ENCODE data around the gene PACS2. TPM values are rescaled to one million over a fixed set of nuclear protein-coding genes. Genes with fewer than 3 reads are reported as not detected.
"Not testable (repeated sequence)": the region's sequence is repeated elsewhere in the genome, so short reads cannot be mapped to it uniquely, and the experiment has no call there.

The PACS2 gene
- polyA plus RNA-seq, 4 donors: 35.4 to 45.8 (median 44.9) TPM

GRCh38 chr14:105283899-105284298 is 30.6 kb upstream of the PACS2 start:
- Histone ChIP-seq H3K27ac (ENCODE audit: low read depth in 1 of 3, low read length in 2 of 3) (no peak overlapping the region), H3K27me3 (ENCODE audit: control insufficient read depth in 3 of 3, insufficient read depth in 3 of 3, low read length in 3 of 3) (no peaks in the 10 kb centered on the region), H3K9me3 (ENCODE audit: control insufficient read depth in 2 of 2, insufficient read depth in 1 of 2, low read depth in 1 of 2, low read length in 1 of 2) (no peaks in the 10 kb centered on the region), H3K4me1 (ENCODE audit: control insufficient read depth in 3 of 3, insufficient read depth in 2 of 3, low read depth in 1 of 3, low read length in 2 of 3) (no peaks in the 10 kb centered on the region), H3K36me3 (ENCODE audit: control insufficient read depth in 3 of 3, insufficient read depth in 2 of 3, low read depth in 1 of 3, low read length in 3 of 3) (peaks cover 0 to 44% (median 2%) of the 10 kb centered on the region in 3 donors), H3K4me3 (ENCODE audit: low read depth in 1 of 3, low read length in 3 of 3) (no peak overlapping the region)
- no peak for DNase-seq
- WGBS, 3 donors: 67 to 86% (median 77%) methylated on average over 15 of the region's 15 CpGs
- no peak for FAIRE-seq

GRCh38 chr14:105285174-105285573 is 29.4 kb upstream of the PACS2 start:
- H3K9me3 ChIP-seq (ENCODE audit: control insufficient read depth in 2 of 2, insufficient read depth in 1 of 2, low read depth in 1 of 2, low read length in 1 of 2): no peaks in the 10 kb centered on the region
- no peak for FAIRE-seq
- DNase-seq: no peak
- peaks cover 0 to 38% (median 2%) of the 10 kb centered on the region in 3 donors for H3K36me3 ChIP-seq (ENCODE audit: control insufficient read depth in 3 of 3, insufficient read depth in 2 of 3, low read depth in 1 of 3, low read length in 3 of 3)
- no peak overlapping the region for H3K4me3 ChIP-seq (ENCODE audit: low read depth in 1 of 3, low read length in 3 of 3)
- 90 to 94% (median 94%) methylated on average over 8 of the region's 8 CpGs for WGBS, 3 donors
- no peak overlapping the region for H3K27ac ChIP-seq (ENCODE audit: low read depth in 1 of 3, low read length in 2 of 3)
- no peaks in the 10 kb centered on the region for H3K4me1 ChIP-seq (ENCODE audit: control insufficient read depth in 3 of 3, insufficient read depth in 2 of 3, low read depth in 1 of 3, low read length in 2 of 3)
- no peaks in the 10 kb centered on the region for H3K27me3 ChIP-seq (ENCODE audit: control insufficient read depth in 3 of 3, insufficient read depth in 3 of 3, low read length in 3 of 3)

GRCh38 chr14:105286759-105287144 is 27.8 kb upstream of the PACS2 start:
- DNase-seq (no peak), FAIRE-seq (no peak)
- WGBS, 3 donors: 91 to 96% (median 94%) methylated on average over 9 of the region's 9 CpGs
- peaks cover 0 to 29% (median 2%) of the 10 kb centered on the region in 3 donors for H3K36me3 ChIP-seq (ENCODE audit: control insufficient read depth in 3 of 3, insufficient read depth in 2 of 3, low read depth in 1 of 3, low read length in 3 of 3)
- H3K27ac ChIP-seq (ENCODE audit: low read depth in 1 of 3, low read length in 2 of 3): no peak overlapping the region
- H3K4me3 ChIP-seq (ENCODE audit: low read depth in 1 of 3, low read length in 3 of 3): no peak overlapping the region
- no peaks in the 10 kb centered on the region for H3K27me3 ChIP-seq (ENCODE audit: control insufficient read depth in 3 of 3, insufficient read depth in 3 of 3, low read length in 3 of 3)
- H3K4me1 ChIP-seq (ENCODE audit: control insufficient read depth in 3 of 3, insufficient read depth in 2 of 3, low read depth in 1 of 3, low read length in 2 of 3): peaks cover 0 to 4% (median 0%) of the 10 kb centered on the region in 3 donors
- H3K9me3 ChIP-seq (ENCODE audit: control insufficient read depth in 2 of 2, insufficient read depth in 1 of 2, low read depth in 1 of 2, low read length in 1 of 2): no peaks in the 10 kb centered on the region

- DNase-seq (no peak), FAIRE-seq (no peak)
- H3K27me3 ChIP-seq (ENCODE audit: control insufficient read depth in 3 of 3, insufficient read depth in 3 of 3, low read length in 3 of 3): no peaks in the 10 kb centered on the region
- H3K4me1 ChIP-seq (ENCODE audit: control insufficient read depth in 3 of 3, insufficient read depth in 2 of 3, low read depth in 1 of 3, low read length in 2 of 3): peaks cover 0 to 4% (median 0%) of the 10 kb centered on the region in 3 donors
- H3K36me3 ChIP-seq (ENCODE audit: control insufficient read depth in 3 of 3, insufficient read depth in 2 of 3, low read depth in 1 of 3, low read length in 3 of 3): peaks cover 0 to 24% (median 2%) of the 10 kb centered on the region in 3 donors
- no peaks in the 10 kb centered on the region for H3K9me3 ChIP-seq (ENCODE audit: control insufficient read depth in 2 of 2, insufficient read depth in 1 of 2, low read depth in 1 of 2, low read length in 1 of 2)
- WGBS, 3 donors: 66 to 87% (median 75%) methylated on average over 24 of the region's 24 CpGs
- no peak overlapping the region for H3K27ac ChIP-seq (ENCODE audit: low read depth in 1 of 3, low read length in 2 of 3)
- no peak overlapping the region for H3K4me3 ChIP-seq (ENCODE audit: low read depth in 1 of 3, low read length in 3 of 3)
These were observed 27.1 kb upstream of the PACS2 start for GRCh38 chr14:105287249-105288102.

GRCh38 chr14:105288936-105289335 is 25.6 kb upstream of the PACS2 start:
- peaks cover 0 to 22% (median 2%) of the 10 kb centered on the region in 3 donors for H3K36me3 ChIP-seq (ENCODE audit: control insufficient read depth in 3 of 3, insufficient read depth in 2 of 3, low read depth in 1 of 3, low read length in 3 of 3)
- H3K9me3 ChIP-seq (ENCODE audit: control insufficient read depth in 2 of 2, insufficient read depth in 1 of 2, low read depth in 1 of 2, low read length in 1 of 2); H3K4me3 ChIP-seq (ENCODE audit: low read depth in 1 of 3, low read length in 3 of 3); H3K27me3 ChIP-seq (ENCODE audit: control insufficient read depth in 3 of 3, insufficient read depth in 3 of 3, low read length in 3 of 3); FAIRE-seq; DNase-seq; H3K27ac ChIP-seq (ENCODE audit: low read depth in 1 of 3, low read length in 2 of 3); H3K4me1 ChIP-seq (ENCODE audit: control insufficient read depth in 3 of 3, insufficient read depth in 2 of 3, low read depth in 1 of 3, low read length in 2 of 3): not testable (repeated sequence)
- WGBS, 3 donors: 86 to 89% (median 87%) methylated on average over 6 of the region's 6 CpGs

GRCh38 chr14:105290621-105291346 is 23.8 kb upstream of the PACS2 start:
- FAIRE-seq (no peak), DNase-seq (no peak)
- no peak overlapping the region for H3K4me3 ChIP-seq (ENCODE audit: low read depth in 1 of 3, low read length in 3 of 3)
- H3K27me3 ChIP-seq (ENCODE audit: control insufficient read depth in 3 of 3, insufficient read depth in 3 of 3, low read length in 3 of 3): no peaks in the 10 kb centered on the region
- peaks cover 0 to 4% (median 0%) of the 10 kb centered on the region in 3 donors for H3K4me1 ChIP-seq (ENCODE audit: control insufficient read depth in 3 of 3, insufficient read depth in 2 of 3, low read depth in 1 of 3, low read length in 2 of 3)
- H3K36me3 ChIP-seq (ENCODE audit: control insufficient read depth in 3 of 3, insufficient read depth in 2 of 3, low read depth in 1 of 3, low read length in 3 of 3): peaks cover 0 to 13% (median 0%) of the 10 kb centered on the region in 3 donors
- no peaks in the 10 kb centered on the region for H3K9me3 ChIP-seq (ENCODE audit: control insufficient read depth in 2 of 2, insufficient read depth in 1 of 2, low read depth in 1 of 2, low read length in 1 of 2)
- WGBS, 3 donors: 76 to 81% (median 81%) methylated on average over 13 of the region's 13 CpGs
- H3K27ac ChIP-seq (ENCODE audit: low read depth in 1 of 3, low read length in 2 of 3): no peak overlapping the region

- Histone ChIP-seq H3K27me3 (ENCODE audit: control insufficient read depth in 3 of 3, insufficient read depth in 3 of 3, low read length in 3 of 3) (no peaks in the 10 kb centered on the region), H3K4me3 (ENCODE audit: low read depth in 1 of 3, low read length in 3 of 3) (no peak overlapping the region), H3K36me3 (ENCODE audit: control insufficient read depth in 3 of 3, insufficient read depth in 2 of 3, low read depth in 1 of 3, low read length in 3 of 3) (peaks cover 0 to 8% (median 0%) of the 10 kb centered on the region in 3 donors), H3K4me1 (ENCODE audit: control insufficient read depth in 3 of 3, insufficient read depth in 2 of 3, low read depth in 1 of 3, low read length in 2 of 3) (peaks cover 0 to 4% (median 0%) of the 10 kb centered on the region in 3 donors), H3K9me3 (ENCODE audit: control insufficient read depth in 2 of 2, insufficient read depth in 1 of 2, low read depth in 1 of 2, low read length in 1 of 2) (no peaks in the 10 kb centered on the region), H3K27ac (ENCODE audit: low read depth in 1 of 3, low read length in 2 of 3) (peak overlapping the region in 1 of 3 donors; percentile 17)
- DNase-seq (no peak), FAIRE-seq (no peak)
- 68 to 86% (median 69%) methylated on average over 26 of the region's 26 CpGs for WGBS, 3 donors
These were observed 21.5 kb upstream of the PACS2 start for GRCh38 chr14:105292826-105293711.

GRCh38 chr14:105294142-105294597 is 20.4 kb upstream of the PACS2 start:
- no peak overlapping the region for H3K4me3 ChIP-seq (ENCODE audit: low read depth in 1 of 3, low read length in 3 of 3)
- H3K27me3 ChIP-seq (ENCODE audit: control insufficient read depth in 3 of 3, insufficient read depth in 3 of 3, low read length in 3 of 3): no peaks in the 10 kb centered on the region
- H3K4me1 ChIP-seq (ENCODE audit: control insufficient read depth in 3 of 3, insufficient read depth in 2 of 3, low read depth in 1 of 3, low read length in 2 of 3): peaks cover 0 to 5% (median 0%) of the 10 kb centered on the region in 3 donors
- peak; percentile 35 to 40 for DNase-seq
- H3K36me3 ChIP-seq (ENCODE audit: control insufficient read depth in 3 of 3, insufficient read depth in 2 of 3, low read depth in 1 of 3, low read length in 3 of 3): peaks cover 0 to 8% (median 0%) of the 10 kb centered on the region in 3 donors
- no peak for FAIRE-seq
- H3K27ac ChIP-seq (ENCODE audit: low read depth in 1 of 3, low read length in 2 of 3): no peak overlapping the region
- 38 to 61% (median 55%) methylated on average over 9 to 15 of the region's 15 CpGs for WGBS, 3 donors
- H3K9me3 ChIP-seq (ENCODE audit: control insufficient read depth in 2 of 2, insufficient read depth in 1 of 2, low read depth in 1 of 2, low read length in 1 of 2): no peaks in the 10 kb centered on the region

Data from small intestine (tissue), 7 donors.